ENCODE measurements around the gene CD300LG. TPM values are rescaled to one million over a fixed set of nuclear protein-coding genes. Genes with fewer than 3 reads are reported as not detected.
A peak's percentile ranks its signal among the peaks of the same experiment; 100 is the strongest.
"Not testable (repeated sequence)": the region's sequence is repeated elsewhere in the genome, so short reads cannot be mapped to it uniquely, and the experiment has no call there.

CD300LG gene
- total RNA-seq, 1 experiment from 2014 or later: not detected

GRCh38 chr17:43888548-43888947, 41.6 kb downstream of the CD300LG start:
- in situ Hi-C loops (cut with HindIII; ENCODE audit: low pct_unique_long_range_greater_than_20kb, low sequenced_read_pairs): no loop called here
- no peak for DNase-seq (ENCODE audit: low read depth, low spot score)

GRCh38 chr17:43890240-43890639, 43.3 kb downstream of the CD300LG start:
- in situ Hi-C loops (cut with HindIII; ENCODE audit: low pct_unique_long_range_greater_than_20kb, low sequenced_read_pairs): no loop called here
- no peak for DNase-seq (ENCODE audit: low read depth, low spot score)

- in situ Hi-C loops (cut with HindIII; ENCODE audit: low pct_unique_long_range_greater_than_20kb, low sequenced_read_pairs): no loop called here
- no peak for DNase-seq (ENCODE audit: low read depth, low spot score)
Observed at GRCh38 chr17:43891851-43892646, 45.1 kb downstream of the CD300LG start.

- in situ Hi-C loops (cut with HindIII; ENCODE audit: low pct_unique_long_range_greater_than_20kb, low sequenced_read_pairs): no loop called here
- DNase-seq (ENCODE audit: low read depth, low spot score): no peak
Observed at GRCh38 chr17:43892647-43892952, 45.6 kb downstream of the CD300LG start.

GRCh38 chr17:43894494-43894893, 47.5 kb downstream of the CD300LG start:
- in situ Hi-C loops (cut with HindIII; ENCODE audit: low pct_unique_long_range_greater_than_20kb, low sequenced_read_pairs); DNase-seq (ENCODE audit: low read depth, low spot score): not testable (repeated sequence)

GRCh38 chr17:43897831-43898230, 50.9 kb downstream of the CD300LG start:
- in situ Hi-C loops (cut with HindIII; ENCODE audit: low pct_unique_long_range_greater_than_20kb, low sequenced_read_pairs): no loop called here
- no peak for DNase-seq (ENCODE audit: low read depth, low spot score)

GRCh38 chr17:43898446-43898845, 51.5 kb downstream of the CD300LG start:
- in situ Hi-C loops (cut with HindIII; ENCODE audit: low pct_unique_long_range_greater_than_20kb, low sequenced_read_pairs): no loop called here
- no peak for DNase-seq (ENCODE audit: low read depth, low spot score)

- in situ Hi-C loops (cut with HindIII; ENCODE audit: low pct_unique_long_range_greater_than_20kb, low sequenced_read_pairs): no loop called here
- peak; percentile 89 for DNase-seq (ENCODE audit: low read depth, low spot score)
Observed at GRCh38 chr17:43900183-43900857, 53.3 kb downstream of the CD300LG start.

- in situ Hi-C loops (cut with HindIII; ENCODE audit: low pct_unique_long_range_greater_than_20kb, low sequenced_read_pairs): no loop called here
Observed at GRCh38 chr17:43900858-43901754, 54.1 kb downstream of the CD300LG start.

GRCh38 chr17:43901861-43902589, 55.0 kb downstream of the CD300LG start:
- in situ Hi-C loops (cut with HindIII; ENCODE audit: low pct_unique_long_range_greater_than_20kb, low sequenced_read_pairs): no loop called here
- no peak for DNase-seq (ENCODE audit: low read depth, low spot score)

More at GRCh38 chr17:43900858-43901754, 54.1 kb downstream of the CD300LG start:
- DNase-seq (ENCODE audit: low read depth, low spot score): no peak

GRCh38 chr17:43905400-43905984, 58.5 kb downstream of the CD300LG start:
- DNase-seq (ENCODE audit: low read depth, low spot score): no peak
- in situ Hi-C loops (cut with HindIII; ENCODE audit: low pct_unique_long_range_greater_than_20kb, low sequenced_read_pairs): no loop called here

- in situ Hi-C loops (cut with HindIII; ENCODE audit: low pct_unique_long_range_greater_than_20kb, low sequenced_read_pairs): no loop called here
- DNase-seq (ENCODE audit: low read depth, low spot score): no peak
Observed at GRCh38 chr17:43905985-43906852, 59.2 kb downstream of the CD300LG start.

GRCh38 chr17:43906951-43907424, 60.0 kb downstream of the CD300LG start:
- in situ Hi-C loops (cut with HindIII; ENCODE audit: low pct_unique_long_range_greater_than_20kb, low sequenced_read_pairs): no loop called here
- DNase-seq (ENCODE audit: low read depth, low spot score): no peak

GRCh38 chr17:43907425-43907981, 60.5 kb downstream of the CD300LG start, which contains the start of gene MPP2:
Gene MPP2, minus strand, starts transcription at chr17:43907536. Its CDS starts 3,076 bp downstream, at chr17:43904460.
- in situ Hi-C loops (cut with HindIII; ENCODE audit: low pct_unique_long_range_greater_than_20kb, low sequenced_read_pairs): no loop called here
- peak; percentile 74 for DNase-seq (ENCODE audit: low read depth, low spot score)

- in situ Hi-C loops (cut with HindIII; ENCODE audit: low pct_unique_long_range_greater_than_20kb, low sequenced_read_pairs): no loop called here
- peak; percentile 73 for DNase-seq (ENCODE audit: low read depth, low spot score)
Observed at GRCh38 chr17:43907998-43908721, 61.2 kb downstream of the CD300LG start.
